ENCODE results near the gene MYL2.

Gene MYL2

GRCh38 chr12:110888256-110888991 lies 32.0 kb downstream of the MYL2 start:
- DNase-seq = no peak

GRCh38 chr12:110885152-110885840 lies 35.1 kb downstream of the MYL2 start:
- no peak for DNase-seq

GRCh38 chr12:110883251-110883650 lies 37.1 kb downstream of the MYL2 start:
- DNase-seq = no peak

GRCh38 chr12:110880651-110881050 lies 39.7 kb downstream of the MYL2 start:
- no peak for DNase-seq

- DNase-seq = no peak
These were observed 45.6 kb downstream of the MYL2 start for GRCh38 chr12:110874781-110875180.

- no peak for DNase-seq
These were observed 46.0 kb downstream of the MYL2 start for GRCh38 chr12:110874351-110874750.

- DNase-seq = no peak
These were observed 48.3 kb downstream of the MYL2 start for GRCh38 chr12:110872100-110872499.

- DNase-seq = no peak
These were observed 50.6 kb downstream of the MYL2 start for GRCh38 chr12:110869803-110870202.

GRCh38 chr12:110869026-110869425 lies 51.4 kb downstream of the MYL2 start:
- DNase-seq = no peak

- DNase-seq = no peak
These were observed 54.9 kb downstream of the MYL2 start for GRCh38 chr12:110865521-110865920.

- no peak for DNase-seq
These were observed 57.2 kb downstream of the MYL2 start for GRCh38 chr12:110863161-110863560.

- no peak for DNase-seq
These were observed 58.0 kb downstream of the MYL2 start for GRCh38 chr12:110862329-110862728.

- DNase-seq = no peak
These were observed 58.6 kb downstream of the MYL2 start for GRCh38 chr12:110861729-110862128.

Measured in activated T-cell treated with anti-CD3 and anti-CD28 coated beads, Interleukin-2, amount 50 U/mL, for 1 hour (primary cell).